C4-2B (cell line): ENCODE measurements around the gene PPP3R1.

ENCODE experiments used
- ZFX ChIP-seq: fragments of 450-650 bp; IDR thresholded peaks from 2 replicates; pipeline ENCODE4 v1.6.1; 2017
- TF ChIP-seq, protein P1 (sequence below): fragments of 450-650 bp; conservative IDR thresholded peaks from 2 replicates; pipeline ENCODE4 v1.5.1; 2017; ENCODE audit warnings: mild to moderate bottlenecking

DNA sequence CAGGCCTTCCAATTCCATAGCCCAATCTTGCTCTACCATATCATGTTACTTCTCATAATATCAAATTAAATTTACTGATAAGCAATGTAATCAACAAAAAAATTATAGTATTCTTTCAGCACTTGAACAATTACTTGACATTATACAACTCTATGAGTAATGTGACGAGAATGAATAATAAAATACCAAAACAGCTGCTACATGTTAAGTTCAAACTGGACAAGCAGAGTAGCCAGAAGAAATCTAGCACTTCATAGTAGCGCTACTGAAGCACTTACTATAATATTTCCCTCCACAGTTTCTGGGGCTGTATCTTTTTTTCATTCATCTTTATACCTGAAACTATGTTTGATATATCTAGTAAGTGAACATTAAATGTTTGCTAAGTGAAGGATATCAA, 14.9 kb downstream of the PPP3R1 start:
- TF ChIP-seq, protein P1, sequence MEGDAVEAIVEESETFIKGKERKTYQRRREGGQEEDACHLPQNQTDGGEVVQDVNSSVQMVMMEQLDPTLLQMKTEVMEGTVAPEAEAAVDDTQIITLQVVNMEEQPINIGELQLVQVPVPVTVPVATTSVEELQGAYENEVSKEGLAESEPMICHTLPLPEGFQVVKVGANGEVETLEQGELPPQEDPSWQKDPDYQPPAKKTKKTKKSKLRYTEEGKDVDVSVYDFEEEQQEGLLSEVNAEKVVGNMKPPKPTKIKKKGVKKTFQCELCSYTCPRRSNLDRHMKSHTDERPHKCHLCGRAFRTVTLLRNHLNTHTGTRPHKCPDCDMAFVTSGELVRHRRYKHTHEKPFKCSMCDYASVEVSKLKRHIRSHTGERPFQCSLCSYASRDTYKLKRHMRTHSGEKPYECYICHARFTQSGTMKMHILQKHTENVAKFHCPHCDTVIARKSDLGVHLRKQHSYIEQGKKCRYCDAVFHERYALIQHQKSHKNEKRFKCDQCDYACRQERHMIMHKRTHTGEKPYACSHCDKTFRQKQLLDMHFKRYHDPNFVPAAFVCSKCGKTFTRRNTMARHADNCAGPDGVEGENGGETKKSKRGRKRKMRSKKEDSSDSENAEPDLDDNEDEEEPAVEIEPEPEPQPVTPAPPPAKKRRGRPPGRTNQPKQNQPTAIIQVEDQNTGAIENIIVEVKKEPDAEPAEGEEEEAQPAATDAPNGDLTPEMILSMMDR: no peak
- TF ChIP-seq ZFX: no peak
